SHP77 (cell line): ENCODE results near the gene RPA1.

ENCODE experiments used
- DNase-seq, 2 experiments: peaks; one replicate each; lab custom pipeline; 2025; lab: John Stamatoyannopoulos, UW

Gene RPA1

DNA sequence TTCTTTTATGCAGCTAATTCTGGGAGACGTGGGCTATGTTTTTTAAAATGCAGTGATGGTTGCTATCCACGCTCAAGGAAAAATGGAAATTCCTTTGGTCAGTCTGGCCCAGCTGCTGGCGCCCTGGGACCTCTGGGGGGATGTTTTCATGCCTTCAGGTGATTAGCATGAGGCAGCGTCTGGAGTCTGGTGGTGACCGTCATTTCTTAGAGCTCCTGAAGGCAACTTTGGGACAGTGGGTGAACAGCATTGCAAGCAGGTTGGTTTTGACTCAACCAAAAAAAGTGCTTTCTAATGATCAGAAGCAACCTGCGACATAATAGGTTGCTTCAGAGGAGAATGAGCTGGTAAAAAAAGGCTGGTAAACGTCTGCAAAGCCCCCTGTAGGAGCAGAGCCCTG lies 82.3 kb downstream of the RPA1 start:
- no peak for DNase-seq

DNA sequence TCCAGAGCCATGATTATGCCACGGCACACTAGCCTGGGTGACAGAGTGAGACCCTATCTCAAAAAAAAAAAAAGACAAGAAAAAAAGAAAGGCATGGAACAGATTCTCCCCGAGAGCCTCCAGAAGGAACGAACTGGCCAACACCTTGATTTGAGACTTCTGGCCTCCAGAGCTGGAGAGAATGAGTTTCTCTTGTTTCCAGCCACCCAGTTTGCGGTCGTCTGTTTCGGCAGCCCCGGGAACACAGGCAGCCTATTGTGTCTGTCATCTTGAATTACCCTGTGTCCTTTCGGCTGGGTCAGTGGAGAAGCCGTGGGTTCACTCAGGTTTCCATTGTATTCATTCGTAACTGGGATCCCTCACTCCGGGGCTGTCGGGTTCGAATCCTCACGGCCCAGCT lies 83.9 kb downstream of the RPA1 start:
- no peak for DNase-seq

DNA sequence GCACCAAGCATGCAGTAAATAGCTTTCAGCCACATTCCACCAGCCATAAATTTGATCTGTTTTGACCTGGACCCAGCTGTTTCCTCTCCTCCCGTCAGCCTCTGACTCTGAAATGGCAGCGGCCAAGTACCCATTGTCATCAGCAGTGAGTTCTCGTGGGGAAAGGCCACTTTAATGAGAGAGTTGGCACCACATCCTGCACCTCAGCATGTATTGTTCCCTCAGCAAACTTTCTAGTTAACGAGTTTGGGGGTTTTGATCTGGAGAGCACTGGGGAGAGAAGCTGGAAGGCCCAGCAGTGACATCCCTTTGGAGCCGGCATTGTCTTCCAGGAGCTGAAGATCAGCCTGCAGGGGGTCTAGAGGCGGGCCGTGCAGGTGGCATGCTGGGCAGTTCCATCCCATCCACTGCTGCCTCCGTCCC lies 84.9 kb downstream of the RPA1 start:
- no peak for DNase-seq

DNA sequence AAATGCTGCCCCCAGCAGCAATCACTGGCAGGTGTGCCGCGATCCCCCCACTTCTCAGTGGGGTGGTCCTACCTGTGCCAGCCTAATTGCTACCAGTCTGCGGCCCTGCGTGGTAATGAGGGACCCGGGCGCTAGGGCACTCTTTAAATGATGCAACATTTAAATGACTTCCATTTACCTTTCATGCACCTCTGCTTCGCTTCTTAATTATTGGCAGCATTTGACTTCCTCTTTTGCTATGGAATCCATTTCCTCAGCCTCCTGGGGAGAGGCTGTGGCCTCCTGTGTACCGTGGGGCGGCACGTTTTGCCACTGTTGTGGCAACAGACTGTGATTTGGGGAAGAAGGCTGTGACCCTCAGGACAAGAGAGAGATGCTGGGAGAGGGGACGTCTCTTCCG lies 86.1 kb downstream of the RPA1 start:
- DNase-seq, result no peak

DNA sequence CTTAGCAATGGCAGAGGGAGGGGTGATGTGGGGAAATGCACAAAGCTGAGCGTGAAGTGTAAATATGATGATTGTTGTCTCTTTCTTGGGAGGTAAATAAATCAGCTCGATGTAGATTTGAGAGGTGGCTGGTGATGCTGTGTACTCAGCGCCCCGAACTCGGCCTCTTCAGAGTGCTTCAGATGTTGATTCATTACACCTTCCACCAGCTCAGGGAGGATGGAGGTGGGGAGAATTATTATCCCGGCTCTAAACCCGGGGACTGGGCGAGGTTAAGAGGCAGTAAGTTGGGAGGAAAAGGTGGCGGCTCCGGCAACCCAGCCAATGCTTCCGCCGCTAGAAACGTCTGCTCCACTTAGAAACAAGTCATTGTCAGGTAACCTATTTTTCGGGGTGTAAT lies 86.5 kb downstream of the RPA1 start:
- no peak for DNase-seq

DNA sequence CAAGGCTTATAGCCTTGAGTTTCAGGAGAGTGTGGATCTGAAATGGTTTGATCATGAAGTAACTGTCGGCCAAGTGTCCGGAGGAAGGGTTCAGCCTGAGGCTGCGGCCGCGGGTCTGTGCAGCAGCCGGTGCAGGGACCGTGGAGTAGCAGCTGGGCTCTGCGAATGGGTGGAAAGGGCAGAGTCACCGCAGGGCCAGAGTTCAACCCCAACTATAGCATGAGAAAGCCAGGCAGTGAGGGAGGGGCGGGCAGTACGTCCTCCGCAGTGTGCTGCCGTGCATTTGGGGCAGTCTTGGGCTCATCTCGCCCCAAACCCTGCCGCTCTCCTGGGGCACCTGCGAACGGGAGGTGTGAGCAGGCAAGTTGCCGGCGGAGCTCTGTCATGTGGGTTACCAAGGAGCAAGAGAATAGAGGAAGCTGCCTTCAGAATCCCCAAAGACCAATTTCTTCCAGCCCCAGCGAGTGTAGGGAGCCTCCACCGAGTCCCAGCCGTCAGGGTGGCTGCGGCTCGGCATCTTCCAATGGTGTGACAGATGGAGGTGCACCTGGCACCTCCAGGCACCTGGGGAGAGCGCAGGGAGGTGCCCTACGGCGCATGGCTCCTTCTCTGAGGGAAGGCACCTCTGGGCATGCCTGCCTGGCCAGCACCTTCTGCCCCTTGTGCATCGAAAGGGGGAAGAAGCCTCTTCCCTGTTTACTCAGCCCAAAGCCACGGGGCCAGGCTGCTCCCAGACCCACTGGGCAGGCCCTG lies 87.3 kb downstream of the RPA1 start:
- DNase-seq, result no peak

DNA sequence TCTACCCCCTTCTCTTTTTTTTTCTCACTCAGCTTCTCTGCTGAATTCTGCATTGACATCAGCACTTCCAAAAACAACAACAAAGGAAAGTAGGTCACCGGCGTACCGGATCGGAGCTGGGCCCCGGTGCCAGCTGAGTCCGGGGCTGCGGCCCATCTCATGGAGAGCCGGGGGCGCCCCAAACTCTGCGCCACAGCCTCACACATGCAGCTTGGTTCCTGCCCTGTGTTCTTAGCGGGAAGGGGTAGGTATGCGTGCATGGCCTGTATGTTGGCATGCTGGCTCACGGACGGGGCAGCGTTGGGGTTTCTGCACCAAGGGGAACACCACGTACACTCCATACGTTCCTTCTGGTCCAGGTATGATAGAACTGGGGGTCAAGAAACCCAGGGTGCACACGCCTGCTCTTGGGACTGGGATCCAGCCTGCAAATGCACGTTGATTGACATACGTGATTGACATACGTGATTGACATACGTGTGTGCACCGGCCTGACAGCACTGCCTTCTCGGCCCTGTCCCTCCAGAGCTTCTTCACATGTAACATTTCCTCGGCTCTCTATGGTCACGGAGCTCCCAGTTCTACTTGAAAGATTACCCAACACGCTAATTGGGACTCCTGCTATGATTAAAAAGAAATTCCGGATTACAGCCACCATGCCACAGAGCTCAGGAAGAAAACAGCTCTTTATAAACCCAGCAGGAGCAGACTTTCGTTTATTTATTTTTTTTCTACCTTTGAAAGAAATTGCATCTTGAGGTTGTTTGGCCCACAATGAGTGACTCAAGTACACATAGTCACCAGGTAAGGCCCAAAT lies 88.7 kb downstream of the RPA1 start:
- DNase-seq, result no peak

DNA sequence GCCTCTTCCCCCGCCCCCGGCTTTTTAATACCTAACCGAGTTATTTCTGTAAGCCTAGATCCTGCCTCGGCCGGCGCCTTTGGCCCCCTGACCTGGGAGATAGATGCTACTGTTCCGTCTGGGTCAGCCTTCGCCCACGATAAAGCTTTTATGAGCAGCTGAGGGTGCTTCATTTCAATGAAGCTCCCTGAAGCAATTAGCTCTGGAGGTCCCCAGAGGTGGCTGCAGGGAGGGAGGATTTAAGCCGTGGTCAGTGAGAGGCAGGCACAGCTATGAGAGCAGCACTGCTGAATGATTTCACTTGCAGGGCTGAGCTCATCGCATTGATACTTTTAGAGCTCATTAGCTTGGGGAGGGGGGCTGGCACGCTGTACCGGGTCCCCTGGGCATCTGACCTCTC lies 89.4 kb downstream of the RPA1 start:
- DNase-seq, result no peak

DNA sequence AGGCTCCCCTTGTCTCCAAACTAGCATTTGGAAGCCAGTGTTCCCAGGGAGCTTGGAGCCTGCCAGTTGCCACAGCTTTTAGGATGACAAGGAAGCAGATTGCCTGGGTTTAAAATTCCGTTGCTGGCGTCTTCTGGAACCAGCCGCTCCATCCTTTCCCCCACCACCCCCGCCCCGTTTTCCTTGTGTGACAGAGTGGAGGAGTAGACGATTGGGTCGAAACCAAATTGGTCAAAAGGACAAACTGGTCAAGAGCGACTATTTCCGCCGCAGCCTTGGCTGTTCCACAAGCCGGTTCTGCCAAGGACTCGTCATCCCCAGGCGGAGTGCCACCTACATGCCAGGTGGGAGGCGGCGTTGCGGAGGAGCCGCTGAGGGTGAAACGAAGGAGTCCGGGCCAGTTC lies 91.1 kb downstream of the RPA1 start:
- no peak for DNase-seq

DNA sequence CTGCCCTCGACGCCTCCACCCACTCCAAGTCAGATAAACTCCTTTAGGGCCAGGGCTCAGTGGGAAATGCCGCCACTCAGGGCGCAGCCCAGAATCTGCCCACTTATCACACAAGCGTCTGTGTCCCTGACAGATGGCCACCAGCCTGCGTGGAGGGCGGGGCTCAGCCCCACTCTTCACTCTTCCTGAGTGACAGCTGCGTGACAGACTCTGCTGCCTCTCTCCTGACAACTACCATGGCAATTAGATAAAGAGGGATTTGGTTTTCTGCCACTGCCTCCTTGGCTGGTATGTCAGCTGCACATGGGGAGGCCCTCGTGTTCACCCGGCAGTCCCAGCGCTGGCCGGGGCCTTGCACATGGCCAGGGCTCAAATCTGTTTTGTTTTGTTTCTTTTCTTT lies 99.2 kb downstream of the RPA1 start:
- DNase-seq, result no peak

DNA sequence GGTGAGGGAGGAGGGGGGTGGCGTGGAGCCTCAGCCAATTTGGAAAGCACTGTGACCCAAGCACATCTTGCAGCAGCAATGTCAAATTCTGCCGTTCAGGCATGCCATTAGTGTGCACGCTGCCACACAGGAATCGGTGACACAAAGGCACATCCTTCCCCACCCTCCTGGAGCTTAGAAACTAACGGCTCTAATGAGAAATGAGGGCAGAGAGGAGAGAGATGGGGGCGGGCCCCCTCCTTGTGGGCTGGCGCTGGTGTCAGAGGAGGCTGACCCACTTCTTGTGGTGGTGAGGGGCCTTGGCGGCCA lies 100.5 kb downstream of the RPA1 start:
- no peak for DNase-seq

DNA sequence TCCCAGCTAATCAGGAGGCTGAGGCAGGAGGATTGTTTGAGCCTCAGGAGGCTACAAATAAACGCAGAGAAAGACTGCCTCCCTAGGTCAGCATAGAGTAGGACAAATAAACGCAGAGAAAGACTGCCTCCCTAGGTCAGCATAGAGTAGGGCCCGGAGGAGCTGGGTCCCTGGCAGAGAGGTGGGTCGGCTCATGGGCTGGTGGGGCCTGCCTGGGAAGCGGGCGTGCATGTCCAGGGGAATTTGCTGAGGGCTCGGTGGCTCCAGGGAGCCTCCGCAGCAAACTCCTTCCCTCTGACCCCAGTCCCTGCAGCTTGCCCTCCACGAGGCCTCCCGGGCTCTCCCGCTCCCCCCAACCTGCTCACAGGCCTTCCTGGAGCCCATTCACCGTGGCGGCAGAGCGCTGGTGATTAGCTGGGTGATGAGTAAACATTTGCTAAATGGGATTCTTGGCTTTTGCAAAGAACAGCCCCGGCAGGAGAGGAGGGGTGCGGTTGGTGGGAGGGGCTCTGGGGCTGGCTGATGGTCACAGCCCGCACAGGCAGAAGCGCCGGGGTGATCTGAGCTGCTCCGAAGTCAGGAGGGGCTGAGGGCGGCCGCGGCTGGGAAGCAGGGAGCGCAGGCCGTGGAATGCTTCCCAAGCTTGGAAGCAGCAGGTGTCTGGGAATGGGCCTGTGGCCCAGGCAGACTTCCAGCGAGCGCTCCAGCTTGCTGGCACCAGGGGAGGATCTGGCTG lies 102.2 kb downstream of the RPA1 start:
- DNase-seq, result peak; percentile 44 to 54

DNA sequence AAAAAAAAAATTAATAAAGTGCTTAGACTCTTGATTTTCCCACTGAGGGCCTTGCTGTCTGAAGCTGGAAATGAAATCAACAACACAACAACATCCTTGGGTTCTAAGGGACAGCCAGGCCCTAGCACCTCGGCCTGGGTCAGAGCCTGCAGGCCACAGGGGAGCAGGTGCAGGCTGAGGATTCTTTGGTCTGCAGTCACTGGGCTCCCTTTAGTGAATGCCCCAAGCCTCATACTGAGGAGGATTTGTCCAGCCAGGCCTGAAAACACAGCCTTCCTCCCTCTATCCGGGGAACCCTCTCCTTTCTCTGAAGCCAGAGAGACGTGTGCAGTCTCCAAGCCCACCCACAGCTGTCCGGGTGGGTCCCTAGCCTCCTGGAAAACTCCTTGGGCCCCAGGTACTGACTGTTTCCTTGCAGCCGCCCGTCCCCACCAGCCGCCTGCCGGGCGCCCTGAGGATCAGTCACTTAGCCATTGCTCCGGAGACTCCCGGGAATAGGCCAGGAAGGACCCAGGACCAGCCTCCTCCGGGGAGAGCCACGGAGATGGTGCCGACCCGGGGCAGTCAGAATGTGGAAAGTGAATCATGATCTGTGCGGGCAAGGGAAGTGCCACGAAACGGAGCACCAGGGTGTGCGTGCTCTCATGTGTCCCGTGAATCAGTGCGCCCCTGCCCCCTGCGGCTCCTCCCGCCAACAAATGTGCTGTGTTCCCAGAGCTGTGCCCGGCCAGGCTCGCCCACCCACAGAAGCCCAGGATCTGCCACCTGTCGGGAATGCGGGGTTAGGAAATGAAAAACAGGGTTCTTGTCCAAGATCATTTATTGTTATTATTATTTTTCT lies 104.3 kb downstream of the RPA1 start:
- no peak for DNase-seq

DNA sequence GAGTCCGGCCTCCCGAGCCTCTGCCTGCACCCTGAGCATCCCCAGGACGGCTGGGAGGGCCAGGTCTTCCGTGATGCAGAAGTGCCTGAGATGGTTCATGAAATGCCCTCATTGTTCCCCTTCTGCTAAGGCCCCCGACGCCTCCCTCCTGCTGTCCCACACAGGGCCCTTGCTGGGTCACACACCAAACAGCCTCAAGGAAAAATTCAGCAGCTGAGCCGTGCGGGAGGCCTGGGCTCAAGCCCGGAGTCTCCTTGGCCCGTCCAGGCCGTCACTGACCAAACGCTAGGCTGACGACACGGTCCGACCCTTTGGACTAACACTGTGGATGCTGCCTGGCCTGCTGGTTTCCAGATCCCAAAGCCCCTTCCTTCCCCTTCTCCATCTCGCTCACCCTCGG lies 105.1 kb downstream of the RPA1 start:
- DNase-seq, result no peak

DNA sequence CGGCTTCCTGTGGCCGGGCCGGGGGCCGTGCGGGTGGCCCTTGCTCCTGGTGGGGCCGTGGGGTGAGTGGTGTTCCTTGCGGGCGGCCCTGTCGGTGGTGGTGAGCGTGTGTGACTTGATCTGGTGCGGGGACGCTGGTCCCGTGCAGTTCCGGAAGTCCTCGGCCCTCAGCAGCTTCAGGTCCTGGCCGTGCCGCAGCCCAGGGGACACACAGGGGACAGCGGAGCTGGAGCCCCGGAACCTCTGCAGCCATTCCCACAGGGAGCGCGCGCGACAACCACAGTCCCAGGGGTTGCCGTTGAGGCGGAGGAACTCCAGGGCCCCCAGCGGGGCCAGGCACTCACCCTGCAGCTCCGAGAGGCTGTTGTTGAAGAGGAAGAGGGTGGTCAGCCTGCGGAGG lies 107.0 kb downstream of the RPA1 start:
- no peak for DNase-seq

DNA sequence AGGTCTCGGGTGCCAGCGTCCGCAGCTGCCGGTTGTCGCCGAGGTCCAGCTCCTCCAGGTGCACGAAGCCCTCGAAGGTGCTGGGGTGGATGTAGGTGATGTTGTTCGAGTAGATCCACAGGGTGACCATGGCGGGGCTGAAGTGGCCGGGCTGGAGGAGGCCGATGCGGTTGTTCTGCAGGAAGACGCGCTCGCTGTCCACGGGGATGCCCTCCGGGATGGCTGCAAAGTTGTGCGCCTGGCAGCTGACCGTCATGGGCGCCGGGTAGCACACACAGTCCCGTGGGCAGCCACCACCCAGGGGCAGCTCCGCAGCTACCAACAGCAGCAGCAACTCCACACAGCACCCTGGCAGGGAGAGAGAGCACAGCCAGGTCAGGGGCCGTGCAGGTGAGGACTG lies 107.7 kb downstream of the RPA1 start:
- DNase-seq, result no peak

DNA sequence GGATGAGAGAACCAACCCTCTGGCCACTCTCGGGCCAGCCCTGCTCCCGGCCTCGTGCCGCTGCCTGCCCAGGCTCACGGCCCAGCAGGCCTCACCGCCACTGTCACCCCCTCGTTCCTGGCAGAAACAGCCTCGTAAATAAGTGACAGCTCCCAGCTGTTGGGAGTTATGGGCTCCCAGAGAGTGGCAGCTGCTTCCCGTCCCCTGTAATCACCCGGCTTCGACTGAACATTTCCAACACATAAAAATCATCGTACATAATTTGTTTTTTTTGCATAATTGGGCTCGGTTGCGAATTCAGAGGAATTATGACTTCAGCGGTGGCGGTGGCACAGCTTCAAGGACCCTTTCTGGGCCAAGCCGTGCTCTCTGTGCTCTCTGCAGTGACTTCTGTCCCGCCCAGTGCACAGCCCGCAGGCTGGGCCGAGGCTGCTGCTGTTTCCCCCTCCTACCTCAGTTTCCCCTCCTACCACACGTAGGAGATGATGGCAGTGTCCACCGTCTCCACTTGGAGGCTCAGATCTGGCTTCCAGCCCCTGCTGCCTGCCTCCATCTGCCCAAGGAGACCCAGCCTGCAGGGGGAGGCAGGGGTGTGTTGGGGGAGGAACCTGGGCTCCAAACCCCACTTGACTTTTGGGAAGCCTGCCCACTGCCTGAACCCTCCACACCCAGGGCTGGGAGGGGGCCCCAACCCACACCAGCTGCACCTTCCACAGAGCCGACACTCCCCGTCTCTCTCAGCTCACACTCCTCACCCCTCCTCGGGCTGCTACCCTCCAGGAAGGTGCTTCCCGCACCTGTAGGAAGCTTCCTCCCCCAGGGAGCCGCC lies 110.4 kb downstream of the RPA1 start:
- peak; percentile 39 to 67 for DNase-seq

DNA sequence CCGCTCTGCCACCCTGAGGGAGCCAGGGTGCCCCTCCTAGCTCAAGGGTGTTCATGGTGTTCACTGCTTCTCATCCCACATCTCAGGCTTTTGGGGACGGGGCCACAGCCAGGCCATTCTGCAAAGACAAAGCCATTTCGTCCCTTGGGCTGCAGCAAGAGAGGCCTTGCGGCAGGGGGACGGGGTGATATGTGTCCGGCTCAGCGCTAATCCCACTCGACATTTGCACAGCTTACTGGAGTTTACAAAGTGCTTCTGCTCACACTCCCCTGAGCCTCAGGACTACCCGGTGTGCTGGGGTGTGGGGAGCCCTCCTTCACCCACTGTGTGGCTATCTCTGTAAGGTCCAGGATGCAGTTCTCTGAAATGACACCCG lies 111.0 kb downstream of the RPA1 start:
- no peak for DNase-seq

DNA sequence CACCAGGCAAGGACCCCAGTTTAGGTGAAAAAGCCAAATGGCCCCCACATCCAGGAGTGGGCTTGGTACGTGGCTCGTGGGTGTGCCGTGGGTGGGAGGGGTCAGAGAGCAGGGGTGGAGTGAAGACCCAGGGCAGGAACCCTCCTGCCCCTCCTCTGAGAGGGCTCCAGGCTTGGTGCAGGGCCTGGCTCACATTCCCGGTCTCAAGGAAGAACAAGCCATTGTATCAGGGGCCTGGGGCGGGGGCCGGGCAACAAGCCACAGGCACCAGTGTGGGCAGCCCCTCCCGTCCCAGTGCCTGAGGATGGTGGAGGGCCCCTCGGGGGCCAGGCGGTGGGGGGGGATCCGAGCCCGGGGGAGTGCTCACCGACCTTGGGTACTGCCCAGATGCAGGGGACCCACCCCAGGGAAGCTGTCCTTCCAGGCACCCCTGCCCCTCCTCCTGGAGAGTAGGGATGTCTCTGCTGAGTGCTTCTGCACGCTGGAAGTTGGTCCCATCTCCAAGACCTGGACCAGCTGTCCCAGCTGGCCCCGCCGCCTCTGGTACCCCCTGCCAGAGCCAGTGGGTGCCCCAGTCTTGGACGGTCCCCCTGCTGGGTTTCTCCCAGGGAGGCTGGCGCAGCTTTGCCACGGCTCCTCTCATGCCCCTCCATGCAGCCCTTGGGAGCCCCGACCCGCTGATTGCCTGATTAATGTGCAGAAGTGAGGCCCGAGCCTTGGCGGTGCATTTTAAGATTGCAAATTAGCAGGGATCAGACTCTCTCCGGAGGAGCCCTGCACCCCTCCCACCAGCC lies 111.7 kb downstream of the RPA1 start:
- no peak for DNase-seq

DNA sequence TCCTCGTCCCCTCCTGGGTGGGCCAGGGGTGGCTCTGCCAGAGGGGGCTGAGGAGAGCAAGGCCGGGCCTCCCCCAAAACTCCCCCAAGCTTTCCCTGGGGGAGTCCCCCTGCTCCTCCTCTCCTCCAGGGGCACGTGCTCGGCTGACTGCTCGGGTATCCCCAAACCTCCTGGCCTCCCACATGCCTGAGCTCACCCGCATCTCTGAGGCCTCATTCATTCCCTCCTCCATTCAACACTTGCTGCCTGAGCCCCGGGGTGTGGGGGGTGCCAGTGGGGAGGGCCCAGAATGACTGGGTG lies 112.2 kb downstream of the RPA1 start:
- DNase-seq, result no peak
